ENCODE data around the gene RAB26.

The RAB26 gene

GRCh38 chr16:2145843-2146242 is 2.6 kb upstream of the RAB26 start:
- no peak for DNase-seq

- no peak for DNase-seq
Observed at GRCh38 chr16:2147378-2147777, 1.0 kb upstream of the RAB26 start.

GRCh38 chr16:2148714-2149629 is 547 bp downstream of the RAB26 start:
- peak; percentile 54 for DNase-seq

- DNase-seq = peak; percentile 19
Observed at GRCh38 chr16:2149630-2150417, 1.4 kb downstream of the RAB26 start.

- peak; percentile 98 for DNase-seq
Observed at GRCh38 chr16:2150418-2151187, 2.2 kb downstream of the RAB26 start.

- DNase-seq = peak; percentile 96
Observed at GRCh38 chr16:2151188-2152091, 3.0 kb downstream of the RAB26 start.

- DNase-seq = peak; percentile 58
Observed at GRCh38 chr16:2152695-2153506, 4.5 kb downstream of the RAB26 start.

- no peak for DNase-seq
Observed at GRCh38 chr16:2154533-2155090, 6.2 kb downstream of the RAB26 start.

GRCh38 chr16:2155091-2155950 is 6.9 kb downstream of the RAB26 start, which contains the start of gene TRAF7:
TSS of gene TRAF7 (plus strand) at chr16:2155782. CDS start at chr16:2163921, 8,139 bp downstream.
- DNase-seq = peak; percentile 99

GRCh38 chr16:2155977-2156848 is 7.8 kb downstream of the RAB26 start:
- DNase-seq = peak; percentile 43

- no peak for DNase-seq
Observed at GRCh38 chr16:2156849-2157224, 8.4 kb downstream of the RAB26 start.

GRCh38 chr16:2157480-2158261 is 9.2 kb downstream of the RAB26 start:
- DNase-seq = no peak

- no peak for DNase-seq
Observed at GRCh38 chr16:2158262-2158638, 9.8 kb downstream of the RAB26 start.

- DNase-seq = no peak
Observed at GRCh38 chr16:2159175-2159838, 10.9 kb downstream of the RAB26 start.

- no peak for DNase-seq
Observed at GRCh38 chr16:2160915-2161551, 12.6 kb downstream of the RAB26 start.

- DNase-seq = no peak
Observed at GRCh38 chr16:2161911-2162310, 13.5 kb downstream of the RAB26 start.

GRCh38 chr16:2162676-2163118 is 14.3 kb downstream of the RAB26 start:
- no peak for DNase-seq

Measured in DMS 273 treated with DMSO at 0.1 percent for 48 hours (cell line).